HepG2 (cell line): ENCODE results near the gene CSTPP1. TPM values are rescaled to one million over a fixed set of nuclear protein-coding genes. Genes with fewer than 3 reads are reported as not detected.

Experiments
- EED ChIP-seq: sonication (generic); formaldehyde crosslinking; IDR thresholded peaks from 2 replicates; pipeline ENCODE4 v1.5.0; 2020; ENCODE audit warnings: mild to moderate bottlenecking, missing genetic modification reagents
- ESRRA ChIP-seq: sonication (generic); formaldehyde crosslinking; IDR thresholded peaks from 2 replicates; pipeline ENCODE4 v1.5.1; 2020; ENCODE audit warnings: mild to moderate bottlenecking, low read depth, missing genetic modification reagents
- HDAC6 ChIP-seq: fragments of 200-600 bp; sonication (generic); IDR thresholded peaks from 2 replicates; pipeline ENCODE4 v1.7.0; 2017; ENCODE audit warnings: mild to moderate bottlenecking, antibody characterized with exemption, low read length, low read depth
- HES4 ChIP-seq: sonication (generic); formaldehyde crosslinking; IDR thresholded peaks from 2 replicates; pipeline ENCODE4 v1.9.0; 2021; ENCODE audit warnings: mild to moderate bottlenecking, missing genetic modification reagents, borderline replicate concordance
- HHEX ChIP-seq: IDR thresholded peaks from 2 replicates; pipeline ENCODE4 v1.6.1; 2016; ENCODE audit warnings: control low read depth
- MAF1 ChIP-seq: sonication (generic); formaldehyde crosslinking; IDR thresholded peaks from 2 replicates; pipeline ENCODE4 v1.5.0; 2020; ENCODE audit warnings: missing genetic modification reagents, borderline replicate concordance
- MAFF ChIP-seq: IDR thresholded peaks from 2 replicates; pipeline ENCODE4 v1.6.1; 2011; ENCODE audit warnings: low read depth, low read length, improper control_type of control experiment
- MIER3 ChIP-seq: IDR thresholded peaks from 2 replicates; pipeline ENCODE4 v1.6.1; 2016; ENCODE audit warnings: missing compliant biosample characterization, borderline replicate concordance
- MLLT10 ChIP-seq: sonication (generic); formaldehyde crosslinking; IDR thresholded peaks from 2 replicates; pipeline ENCODE4 v1.4.0; 2020; ENCODE audit warnings: missing genetic modification reagents
- NCOA2 ChIP-seq: sonication (generic); formaldehyde crosslinking; IDR thresholded peaks from 2 replicates; pipeline ENCODE4 v1.8.0; 2022; ENCODE audit warnings: inconsistent platforms
- PCBP2 ChIP-seq: fragments of 200-400 bp; formaldehyde crosslinking; optimal IDR thresholded peaks from 2 replicates; pipeline ENCODE3; 2018; ENCODE audit warnings: low read length, low read depth; ENCODE audit not compliant: poor library complexity, severe bottlenecking
- PITX1 ChIP-seq: sonication (generic); formaldehyde crosslinking; IDR thresholded peaks from 2 replicates; pipeline ENCODE4 v1.5.1; 2020; ENCODE audit warnings: mild to moderate bottlenecking, missing genetic modification reagents
- POGZ ChIP-seq: sonication (generic); formaldehyde crosslinking; IDR thresholded peaks from 2 replicates; pipeline ENCODE4 v1.4.0; 2020; ENCODE audit warnings: mild to moderate bottlenecking, missing genetic modification reagents
- POLR2G ChIP-seq: fragments of 200-400 bp; formaldehyde crosslinking; IDR thresholded peaks from 2 replicates; pipeline ENCODE4 v1.6.1; 2018; ENCODE audit warnings: mild to moderate bottlenecking, low read depth, low read length, moderate library complexity
- SMC3 ChIP-seq: IDR thresholded peaks from 2 replicates; pipeline ENCODE4 v1.6.1; 2011; ENCODE audit warnings: low read length, improper control_type of control experiment
- SP4 ChIP-seq: sonication (generic); formaldehyde crosslinking; IDR thresholded peaks from 2 replicates; pipeline ENCODE4 v1.8.1; 2023; ENCODE audit warnings: mild to moderate bottlenecking, missing genetic modification reagents
- ZFP90 ChIP-seq: sonication (generic); formaldehyde crosslinking; IDR thresholded peaks from 2 replicates; pipeline ENCODE4 v1.8.0; 2022; ENCODE audit warnings: missing genetic modification reagents, mild to moderate bottlenecking, inconsistent platforms, borderline replicate concordance
- ZMYM4 ChIP-seq: sonication (generic); formaldehyde crosslinking; IDR thresholded peaks from 2 replicates; pipeline ENCODE4 v1.8.1; 2023; ENCODE audit warnings: mild to moderate bottlenecking, missing genetic modification reagents
- ZNF160 ChIP-seq: sonication (generic); formaldehyde crosslinking; IDR thresholded peaks from 2 replicates; pipeline ENCODE4 v1.8.0; 2022; ENCODE audit warnings: mild to moderate bottlenecking, inconsistent platforms, missing genetic modification reagents
- ZNF225 ChIP-seq: sonication (generic); formaldehyde crosslinking; IDR thresholded peaks from 2 replicates; pipeline ENCODE4 v1.4.0; 2020; ENCODE audit warnings: mild to moderate bottlenecking, missing genetic modification reagents
- ZNF24 ChIP-seq: fragments of 450-650 bp; IDR thresholded peaks from 2 replicates; pipeline ENCODE4 v1.6.1; 2017; ENCODE audit warnings: antibody characterized with exemption, mild to moderate bottlenecking
- ZNF264 ChIP-seq: sonication (generic); formaldehyde crosslinking; IDR thresholded peaks from 2 replicates; pipeline ENCODE4 v1.4.0; 2020; ENCODE audit warnings: missing genetic modification reagents
- ZNF382 ChIP-seq: sonication (generic); formaldehyde crosslinking; IDR thresholded peaks from 2 replicates; pipeline ENCODE4 v1.5.0; 2020; ENCODE audit warnings: missing genetic modification reagents, mild to moderate bottlenecking, borderline replicate concordance
- ZNF430 ChIP-seq: sonication (generic); formaldehyde crosslinking; IDR thresholded peaks from 2 replicates; pipeline ENCODE4 v1.9.0; 2021; ENCODE audit warnings: mild to moderate bottlenecking, missing genetic modification reagents
- ZNF431 ChIP-seq: sonication (generic); formaldehyde crosslinking; IDR thresholded peaks from 2 replicates; pipeline ENCODE4 v1.9.0; 2022; ENCODE audit warnings: missing genetic modification reagents, low read depth, mild to moderate bottlenecking, borderline replicate concordance
- ZNF572 ChIP-seq: sonication (generic); formaldehyde crosslinking; IDR thresholded peaks from 2 replicates; pipeline ENCODE4 v1.5.1; 2020; ENCODE audit warnings: mild to moderate bottlenecking, missing genetic modification reagents
- ZNF615 ChIP-seq: sonication (generic); formaldehyde crosslinking; IDR thresholded peaks from 2 replicates; pipeline ENCODE4 v1.5.0; 2020; ENCODE audit warnings: mild to moderate bottlenecking, missing genetic modification reagents, borderline replicate concordance
- ZNF660 ChIP-seq: sonication (generic); formaldehyde crosslinking; IDR thresholded peaks from 2 replicates; pipeline ENCODE4 v1.5.1; 2020; ENCODE audit warnings: mild to moderate bottlenecking, low read depth, missing genetic modification reagents, borderline replicate concordance
- ZNF672 ChIP-seq: sonication (generic); formaldehyde crosslinking; IDR thresholded peaks from 2 replicates; pipeline ENCODE4 v1.8.1; 2022; ENCODE audit warnings: missing genetic modification reagents
- ZNF850 ChIP-seq: sonication (generic); formaldehyde crosslinking; conservative IDR thresholded peaks from 2 replicates; pipeline ENCODE4 v1.9.0; 2021; ENCODE audit warnings: mild to moderate bottlenecking, missing genetic modification reagents
- ZNF878 ChIP-seq: sonication (generic); formaldehyde crosslinking; IDR thresholded peaks from 2 replicates; pipeline ENCODE4 v1.8.1; 2023; ENCODE audit warnings: mild to moderate bottlenecking, missing genetic modification reagents, moderate library complexity
- polyA plus RNA-seq, 8 experiments: library from polyadenylated mRNA; depleted of rRNA in 3 of 8; stranded (reverse) in 7 of 8; unstranded in 1 of 8; fragments of >200 nt; fragmentation: Illumina TruSeq in 4 of 8; extraction: Trizol in 4 of 8; gene quantifications; 2 replicates each; pipeline versions ENCODE4 v1.2.1 to v1.2.3, GENCODE V29; 2011 to 2016; ENCODE audit warnings: low read depth in 4 of 8, missing spikeins in 1 of 8, mixed read lengths in 1 of 8; ENCODE audit not compliant: insufficient read depth in 1 of 8
- total RNA-seq, 5 experiments: library from RNA; depleted of rRNA; stranded (reverse); fragments of >200 nt; fragmentation: Illumina TruSeq; extraction: Trizol; gene quantifications; 2 replicates each; pipeline ENCODE4 v1.2.3, GENCODE V29; 2016; ENCODE audit warnings: low read depth in 1 of 5
- TF ChIP-seq, protein P1 (sequence below): sonication (generic); formaldehyde crosslinking; IDR thresholded peaks from 2 replicates; pipeline ENCODE4 v1.5.1; 2020; ENCODE audit warnings: missing genetic modification reagents, mild to moderate bottlenecking, borderline replicate concordance

Gene CSTPP1
- total and polyA plus RNA-seq, 2 of the 13 experiments (the other 11 are each of a cell fraction or from before 2014, with no cell fraction given) = 12.3 to 14.6 TPM

DNA sequence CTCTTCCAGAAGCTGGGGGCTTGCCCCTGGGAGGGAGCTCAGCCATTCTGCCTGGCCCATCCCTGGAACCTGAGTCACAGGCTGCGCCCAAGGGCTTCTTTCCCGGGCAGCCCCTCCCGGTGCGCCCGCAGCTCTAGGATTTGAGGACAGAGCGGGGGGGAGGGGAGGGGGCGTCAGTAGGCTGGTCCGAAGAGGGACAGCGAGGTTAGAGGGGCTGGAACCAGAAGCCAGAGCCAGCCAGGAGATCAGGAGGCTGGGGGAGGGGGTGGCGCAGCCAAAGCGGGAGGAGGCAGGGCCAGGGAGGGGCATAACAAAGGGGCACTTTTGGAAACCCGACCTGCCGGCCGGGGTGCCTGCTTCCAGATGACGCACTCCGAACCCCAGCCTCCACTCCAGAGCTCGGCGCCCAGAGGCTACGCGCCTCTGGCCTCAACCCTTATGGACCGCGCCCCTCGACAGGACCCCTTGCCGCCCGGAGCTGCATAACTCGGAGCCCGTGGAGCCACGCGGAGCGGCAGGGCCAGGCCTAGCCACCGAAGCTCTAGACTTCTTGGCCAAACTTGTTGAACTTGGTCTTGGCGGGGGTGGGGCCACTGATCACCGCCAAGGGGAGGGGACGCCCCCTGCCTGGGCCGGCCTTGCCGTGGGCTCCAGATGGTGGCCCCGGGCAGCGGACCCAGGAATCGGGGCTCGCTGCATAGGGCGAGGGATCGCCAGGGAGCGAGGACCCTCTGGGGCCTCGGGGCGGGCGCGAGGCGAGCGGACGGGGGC is 248.9 kb downstream of the CSTPP1 start (continued):
- no peak for TF ChIP-seq ZNF660 (CRISPR knock-in tag)
- TF ChIP-seq MAFF = no peak
- TF ChIP-seq NCOA2 (CRISPR knock-in tag) = peak; percentile 44
- TF ChIP-seq, protein P1, sequence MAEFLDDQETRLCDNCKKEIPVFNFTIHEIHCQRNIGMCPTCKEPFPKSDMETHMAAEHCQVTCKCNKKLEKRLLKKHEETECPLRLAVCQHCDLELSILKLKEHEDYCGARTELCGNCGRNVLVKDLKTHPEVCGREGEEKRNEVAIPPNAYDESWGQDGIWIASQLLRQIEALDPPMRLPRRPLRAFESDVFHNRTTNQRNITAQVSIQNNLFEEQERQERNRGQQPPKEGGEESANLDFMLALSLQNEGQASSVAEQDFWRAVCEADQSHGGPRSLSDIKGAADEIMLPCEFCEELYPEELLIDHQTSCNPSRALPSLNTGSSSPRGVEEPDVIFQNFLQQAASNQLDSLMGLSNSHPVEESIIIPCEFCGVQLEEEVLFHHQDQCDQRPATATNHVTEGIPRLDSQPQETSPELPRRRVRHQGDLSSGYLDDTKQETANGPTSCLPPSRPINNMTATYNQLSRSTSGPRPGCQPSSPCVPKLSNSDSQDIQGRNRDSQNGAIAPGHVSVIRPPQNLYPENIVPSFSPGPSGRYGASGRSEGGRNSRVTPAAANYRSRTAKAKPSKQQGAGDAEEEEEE = no peak
- peak; percentile 70 for TF ChIP-seq POLR2G
- TF ChIP-seq ZNF24 = no peak
- no peak for TF ChIP-seq POGZ (CRISPR knock-in tag)
- no peak for TF ChIP-seq PCBP2
- no peak for TF ChIP-seq MIER3 (CRISPR knock-in tag)
- TF ChIP-seq MLLT10 (CRISPR knock-in tag) = no peak
- peak; percentile 54; the same call in 1 of the 2 replicates for TF ChIP-seq ZNF878 (CRISPR knock-in tag)
- TF ChIP-seq SMC3 = no peak
- TF ChIP-seq ZNF431 = no peak
- no peak; the same call in 1 of the 2 replicates for TF ChIP-seq ZMYM4
- no peak for TF ChIP-seq ZNF430 (CRISPR knock-in tag)
- no peak for TF ChIP-seq ZFP90 (CRISPR knock-in tag)
- no peak for TF ChIP-seq ZNF572 (CRISPR knock-in tag)
- no peak for TF ChIP-seq ZNF850 (CRISPR knock-in tag)
- TF ChIP-seq ZNF264 (CRISPR knock-in tag) = no peak
- peak; percentile 4; the same call in 1 of the 2 replicates for TF ChIP-seq ZNF225 (CRISPR knock-in tag)
- TF ChIP-seq EED = no peak; the same call in 1 of the 2 replicates
- TF ChIP-seq HHEX (CRISPR knock-in tag) = no peak
- TF ChIP-seq ZNF615 (CRISPR knock-in tag) = 0 out of 2 replicates have a peak, but pooled peaks have one; percentile 18
- TF ChIP-seq SP4 (CRISPR knock-in tag) = peak; percentile 56; the same call in 1 of the 2 replicates
- TF ChIP-seq ZNF160 (CRISPR knock-in tag) = no peak
- no peak; the same call in 1 of the 2 replicates for TF ChIP-seq ESRRA (CRISPR knock-in tag)
- no peak for TF ChIP-seq PITX1
- no peak for TF ChIP-seq HDAC6
- 0 out of 2 replicates have a peak, but pooled peaks have one; percentile 88 for TF ChIP-seq MAF1 (CRISPR knock-in tag)
- peak; percentile 74; the same call in 1 of the 2 replicates for TF ChIP-seq HES4
- TF ChIP-seq ZNF672 (CRISPR knock-in tag) = no peak
- no peak for TF ChIP-seq ZNF382
